HEK293 (cell line): ENCODE results near the gene TMEM135.
"Not testable (repeated sequence)": the region's sequence is repeated elsewhere in the genome, so short reads cannot be mapped to it uniquely, and the experiment has no call there.

ENCODE experiments used
- CTCF ChIA-PET: fragments of 350-600 bp; formaldehyde crosslinking; extraction: SDS; loops from one replicate; lab custom pipeline; 2021; ENCODE audit warnings: antibody characterized with exemption; lab: Yijun Ruan, JAX
- POLR2A ChIA-PET: fragments of 300-600 bp; formaldehyde crosslinking; extraction: SDS; loops from one replicate; lab custom pipeline; 2020; ENCODE audit warnings: antibody characterized with exemption, inconsistent platforms; lab: Yijun Ruan, JAX
- H3K27ac ChIP-seq: fragments of 200-500 bp; sonication (Bioruptor generic); 2 replicates; pipeline ENCODE4 v1.5.1; 2014; ENCODE audit warnings: low read depth, low read length, control low read depth, inconsistent platforms; ENCODE audit errors: extremely low read depth
- H3K36me3 ChIP-seq, 2 experiments: fragments of 200-500 bp in 1 of 2; sonication (Bioruptor generic) in 1 of 2; 1 replicate in 1 of 2; 2 replicates in 1 of 2; pipeline ENCODE4 v1.5.1; 2014 to 2017; ENCODE audit warnings: inconsistent platforms in 2 of 2, low read length in 2 of 2; ENCODE audit not compliant: control insufficient read depth in 2 of 2, insufficient read depth in 1 of 2
- H3K4me1 ChIP-seq: fragments of 200-500 bp; sonication (Bioruptor generic); 2 replicates; pipeline ENCODE4 v1.5.1; 2014; ENCODE audit warnings: mild to moderate bottlenecking, low read length, inconsistent platforms; ENCODE audit not compliant: control insufficient read depth, insufficient read depth
- H3K4me3 ChIP-seq: 2 replicates; pipeline ENCODE4 v1.5.1; 2011; ENCODE audit warnings: low read depth, mild to moderate bottlenecking, control low read depth, low read length, moderate library complexity
- H3K9me3 ChIP-seq: fragments of 200-500 bp; sonication (Bioruptor generic); 2 replicates; pipeline ENCODE4 v1.5.1; 2014; ENCODE audit warnings: low read depth, low read length, inconsistent platforms; ENCODE audit not compliant: control insufficient read depth, insufficient read depth
- GLI2 ChIP-seq: fragments of 450-650 bp; formaldehyde crosslinking; IDR thresholded peaks from 2 replicates; pipeline ENCODE4; 2017; ENCODE audit warnings: missing biosample characterization, missing genetic modification characterization, low read depth, borderline replicate concordance
- HOXA7 ChIP-seq: sonication (generic); formaldehyde crosslinking; IDR thresholded peaks from 2 replicates; pipeline ENCODE4 v1.8.1; 2022; ENCODE audit warnings: missing genetic modification reagents, borderline replicate concordance
- KLF7 ChIP-seq: fragments of 450-650 bp; formaldehyde crosslinking; IDR thresholded peaks from 2 replicates; pipeline ENCODE4 v1.5.1; 2016; ENCODE audit warnings: missing biosample characterization, missing genetic modification characterization, borderline replicate concordance
- MEIS1 ChIP-seq: sonication (generic); formaldehyde crosslinking; IDR thresholded peaks from 2 replicates; pipeline ENCODE4 v1.8.1; 2022; ENCODE audit warnings: missing genetic modification reagents, mild to moderate bottlenecking, borderline replicate concordance
- REST ChIP-seq: fragments of 450-650 bp; formaldehyde crosslinking; IDR thresholded peaks from 2 replicates; pipeline ENCODE4 v1.5.1; 2016; ENCODE audit warnings: missing biosample characterization, missing genetic modification characterization
- SP2 ChIP-seq: fragments of 450-650 bp; formaldehyde crosslinking; IDR thresholded peaks from 2 replicates; pipeline ENCODE4 v1.5.1; 2016; ENCODE audit warnings: missing biosample characterization, missing genetic modification characterization
- SP3 ChIP-seq: fragments of 450-650 bp; formaldehyde crosslinking; IDR thresholded peaks from 2 replicates; pipeline ENCODE4 v1.5.1; 2016; ENCODE audit warnings: missing biosample characterization, missing genetic modification characterization
- TCF7L2 ChIP-seq: IDR thresholded peaks from 2 replicates; pipeline ENCODE4 v1.6.1; 2011; ENCODE audit warnings: low read depth, mild to moderate bottlenecking, inconsistent platforms, low read length, moderate library complexity, borderline replicate concordance
- ZBTB10 ChIP-seq: fragments of 450-650 bp; formaldehyde crosslinking; IDR thresholded peaks from 2 replicates; pipeline ENCODE4 v1.5.1; 2016; ENCODE audit warnings: missing biosample characterization, missing genetic modification characterization
- ZBTB17 ChIP-seq: fragments of 450-650 bp; formaldehyde crosslinking; IDR thresholded peaks from 2 replicates; pipeline ENCODE4 v1.5.1; 2016; ENCODE audit warnings: missing biosample characterization, missing genetic modification characterization
- ZBTB44 ChIP-seq: fragments of 450-650 bp; IDR thresholded peaks from 2 replicates; pipeline ENCODE4 v1.5.1; 2018; ENCODE audit warnings: missing biosample characterization, mild to moderate bottlenecking, missing genetic modification characterization
- ZBTB6 ChIP-seq: fragments of 450-650 bp; formaldehyde crosslinking; IDR thresholded peaks from 2 replicates; pipeline ENCODE4 v1.5.1; 2017; ENCODE audit warnings: missing biosample characterization, missing genetic modification characterization
- ZFHX2 ChIP-seq: fragments of 450-650 bp; formaldehyde crosslinking; conservative IDR thresholded peaks from 2 replicates; pipeline ENCODE4 v1.5.1; 2016; ENCODE audit warnings: missing biosample characterization, missing genetic modification characterization
- ZNF132 ChIP-seq: fragments of 450-650 bp; formaldehyde crosslinking; IDR thresholded peaks from 2 replicates; pipeline ENCODE4 v1.5.1; 2017; ENCODE audit warnings: missing biosample characterization, missing genetic modification characterization, borderline replicate concordance
- ZNF133 ChIP-seq: fragments of 450-650 bp; formaldehyde crosslinking; IDR thresholded peaks from 2 replicates; pipeline ENCODE4 v1.5.1; 2016; ENCODE audit warnings: missing biosample characterization, missing genetic modification characterization
- ZNF184 ChIP-seq: fragments of 450-650 bp; IDR thresholded peaks from 2 replicates; pipeline ENCODE4 v1.5.1; 2018; ENCODE audit warnings: missing biosample characterization, mild to moderate bottlenecking, missing genetic modification characterization
- ZNF433 ChIP-seq: fragments of 450-650 bp; formaldehyde crosslinking; IDR thresholded peaks from 2 replicates; pipeline ENCODE4 v1.5.1; 2016; ENCODE audit warnings: missing biosample characterization, missing genetic modification characterization, low read depth
- ZNF488 ChIP-seq: fragments of 450-650 bp; formaldehyde crosslinking; IDR thresholded peaks from 2 replicates; pipeline ENCODE4 v1.5.1; 2016; ENCODE audit warnings: missing biosample characterization, missing genetic modification characterization
- ZNF529 ChIP-seq: fragments of 450-650 bp; formaldehyde crosslinking; IDR thresholded peaks from 2 replicates; pipeline ENCODE4 v1.5.1; 2017; ENCODE audit warnings: missing genetic modification characterization, missing biosample characterization; ENCODE audit not compliant: insufficient replicate concordance
- ZNF600 ChIP-seq: fragments of 450-650 bp; formaldehyde crosslinking; IDR thresholded peaks from 2 replicates; pipeline ENCODE4 v1.5.1; 2016; ENCODE audit warnings: missing biosample characterization, missing genetic modification characterization
- ZNF776 ChIP-seq: fragments of 450-650 bp; formaldehyde crosslinking; IDR thresholded peaks from 2 replicates; pipeline ENCODE4 v1.5.0; 2017; ENCODE audit warnings: missing biosample characterization, missing genetic modification characterization, borderline replicate concordance

The TMEM135 gene

GRCh38 chr11:86992340-86992739, 45.4 kb upstream of the TMEM135 start:
- H3K9me3 ChIP-seq, H3K4me3 ChIP-seq, H3K27ac ChIP-seq, H3K36me3 ChIP-seq, CTCF ChIA-PET, H3K4me1 ChIP-seq: not testable (repeated sequence)
- POLR2A ChIA-PET: interaction anchor here (0.6 kb wide), 1 partner anchor 54 kb away, joined by 3 read pairs; no protein-coding TSS in a partner anchor

GRCh38 chr11:86993031-86993430, 44.7 kb upstream of the TMEM135 start:
- no peaks in the 10 kb centered on the region for H3K9me3 ChIP-seq
- H3K4me1 ChIP-seq: peaks cover 7% of the 10 kb centered on the region
- no peak overlapping the region for H3K27ac ChIP-seq
- no peaks in the 10 kb centered on the region for H3K36me3 ChIP-seq
- CTCF ChIA-PET: interaction anchor here (0.6 to 1.1 kb wide), 3 partner anchors 10 to 41 kb away, joined by 3 read pairs; no protein-coding TSS in a partner anchor
- POLR2A ChIA-PET: no interaction called here
- H3K4me3 ChIP-seq: no peak overlapping the region
- TF ChIP-seq ZBTB17 (tag by site-specific recombination): no peak
- no peak for TF ChIP-seq ZNF433 (tag by site-specific recombination)
- TF ChIP-seq ZNF776 (tag by site-specific recombination): no peak

- CTCF ChIA-PET: interaction anchor here (0.7 to 1.1 kb wide), 2 partner anchors 101 to 128 kb away, joined by 3 to 4 read pairs; no protein-coding TSS in a partner anchor
- TF ChIP-seq ZNF600 (tag by site-specific recombination) (no peak), HOXA7 (CRISPR knock-in tag) (no peak), ZNF529 (no peak), SP3 (tag by site-specific recombination) (no peak), ZBTB6 (tag by site-specific recombination) (no peak), GLI2 (tag by site-specific recombination) (no peak), ZNF184 (tag by site-specific recombination) (no peak), ZFHX2 (no peak), TCF7L2 (no peak), ZNF132 (tag by site-specific recombination) (no peak), KLF7 (tag by site-specific recombination) (no peak), ZBTB10 (tag by site-specific recombination) (no peak), ZNF133 (tag by site-specific recombination) (no peak), SP2 (tag by site-specific recombination) (no peak), MEIS1 (CRISPR knock-in tag) (no peak), REST (tag by site-specific recombination) (no peak), ZNF488 (no peak), ZBTB44 (tag by site-specific recombination) (no peak)
- POLR2A ChIA-PET: no interaction called here
Observed at GRCh38 chr11:86996953-86997570, 40.7 kb upstream of the TMEM135 start.

More at GRCh38 chr11:86996953-86997570, 40.7 kb upstream of the TMEM135 start:
- H3K36me3 ChIP-seq: no peaks in the 10 kb centered on the region
- no peak overlapping the region for H3K4me3 ChIP-seq
- no peaks in the 10 kb centered on the region for H3K9me3 ChIP-seq
- H3K4me1 ChIP-seq: no peaks in the 10 kb centered on the region
- no peak overlapping the region for H3K27ac ChIP-seq
